Right lobe of liver (tissue), 6 donors: Measurements from ENCODE around the gene RAD18. TPM values are rescaled to one million over a fixed set of nuclear protein-coding genes. Genes with fewer than 3 reads are reported as not detected.

Experiments used
- ATAC-seq, 4 donors: fragments of 200-7000 bp; cut with Tn5 transposase; one replicate each; pipeline ENCODE4 v1.9.1; 2020; ENCODE audit warnings: mild to moderate bottlenecking in 4 of 4, moderate library complexity in 4 of 4
- DNase-seq, 3 donors: peaks; one replicate each; pipeline ENCODE4 v3.0.0-alpha.2; 2020
- H3K27ac ChIP-seq, 3 donors: fragments of 200-600 bp; one replicate each; pipeline ENCODE4 v1.8.0; 2022
- H3K27me3 ChIP-seq, 2 donors: fragments of 200-600 bp; one replicate each; pipeline ENCODE4 v1.8.0; 2022
- H3K36me3 ChIP-seq, 4 donors: fragments of 200-600 bp; sonication (generic) in 1 of 4; one replicate each; pipeline versions ENCODE4 v1.5.1 to v1.8.0; 2017 to 2022; ENCODE audit warnings: control low read depth in 1 of 4
- H3K4me1 ChIP-seq, 4 donors: fragments of 200-600 bp; sonication (generic) in 1 of 4; one replicate each; pipeline versions ENCODE4 v1.5.1 to v1.8.0; 2017 to 2022; ENCODE audit warnings: control low read depth in 1 of 4
- H3K4me3 ChIP-seq, 3 donors: fragments of 200-600 bp; one replicate each; pipeline ENCODE4 v1.8.0; 2022
- H3K9me3 ChIP-seq, 4 donors: fragments of 200-600 bp; sonication (generic) in 1 of 4; one replicate each; pipeline versions ENCODE4 v1.5.1 to v1.8.0; 2017 to 2022; ENCODE audit warnings: control low read depth in 1 of 4
- POLR2A ChIP-seq: fragments of 450-650 bp; IDR thresholded peaks from one replicate; pipeline ENCODE4 v1.6.1; 2017; ENCODE audit warnings: antibody characterized with exemption, mild to moderate bottlenecking
- WGBS: methylation state at CpG from one replicate; pipeline ENCODE4 v1.1.6; 2018; ENCODE audit warnings: low coverage, low lambda C conversion rate; ENCODE audit not compliant: insufficient coverage; ENCODE audit errors: missing lambda C conversion rate; 5-methylcytosine and 5-hydroxymethylcytosine counted together
- intact Hi-C, 2 donors: fragments of 100-400 bp; cut with DNase I; formaldehyde crosslinking; loops; one replicate each; pipeline versions ENCODE4 v1.11.2 to v1.14.1; 2022
- total RNA-seq, 6 experiments: library from RNA; depleted of rRNA in 2 of 6; stranded (reverse); fragments of >200 nt in 2 of 6; fragmentation: NEBNext Ultra II Directional in 3 of 6; extraction: Animal tissue kit (Norgen Biotek cat#: 25700) in 3 of 6; gene quantifications; one replicate each; pipeline versions ENCODE4 v1.1.0 to v1.2.4, GENCODE V29; 2016 to 2023
- TF ChIP-seq, protein P1 (sequence below), 4 donors: fragments of 200-600 bp in 3 of 4; fragments of 450-650 bp in 1 of 4; IDR thresholded peaks; one replicate each; pipeline versions ENCODE4 v1.5.1 to v1.8.0; 2016 to 2022; ENCODE audit warnings: antibody characterized with exemption in 4 of 4, mild to moderate bottlenecking in 2 of 4
- donor health status: DM: no; HTN: yes; CAD: no.
- donor health status: DM: no; HTN: no; CAD: no.
- donor health status: DM: no; HTN: no; CAD: no.
- donor health status: DM: no; HTN: yes; CAD: no.
- donor health status: DM: no; HTN: yes; CAD: no.

RAD18 gene
- total RNA-seq, 6 experiments from 2014 or later: 1.9 to 5.1 (median 4.3) TPM

- peak in 1 of 4 donors; percentile 38 for ATAC-seq
These were observed 93.7 kb downstream of the RAD18 start for GRCh38 chr3:8869613-8870012.

DNA sequence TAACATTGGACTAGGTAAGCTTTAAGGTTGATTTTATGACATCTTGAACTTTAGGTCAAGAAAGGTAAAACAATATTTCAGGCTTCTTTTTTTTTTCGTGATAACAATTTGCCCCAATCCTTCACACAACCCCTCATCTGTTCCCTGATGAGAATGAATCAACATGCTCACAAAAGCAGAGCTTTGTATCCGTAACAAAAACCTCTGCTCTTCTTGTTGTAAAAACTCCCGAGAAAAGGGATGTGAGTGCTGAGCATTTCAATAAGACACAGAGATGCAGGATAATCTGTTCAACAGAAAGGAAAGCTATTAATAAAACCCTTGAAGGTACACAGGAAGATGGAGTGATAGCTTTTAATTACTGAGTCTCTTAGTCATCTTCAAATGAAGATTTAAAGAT, 94.3 kb downstream of the RAD18 start:
- ATAC-seq: no peak
- H3K36me3 ChIP-seq: no peaks in the 10 kb centered on the region
- no peaks in the 10 kb centered on the region for H3K9me3 ChIP-seq
- no peak overlapping the region for H3K27ac ChIP-seq
- H3K4me1 ChIP-seq: no peaks in the 10 kb centered on the region
- intact Hi-C loops: no loop called here
- H3K4me3 ChIP-seq: no peak overlapping the region
- no peak for DNase-seq
- TF ChIP-seq, protein P1, sequence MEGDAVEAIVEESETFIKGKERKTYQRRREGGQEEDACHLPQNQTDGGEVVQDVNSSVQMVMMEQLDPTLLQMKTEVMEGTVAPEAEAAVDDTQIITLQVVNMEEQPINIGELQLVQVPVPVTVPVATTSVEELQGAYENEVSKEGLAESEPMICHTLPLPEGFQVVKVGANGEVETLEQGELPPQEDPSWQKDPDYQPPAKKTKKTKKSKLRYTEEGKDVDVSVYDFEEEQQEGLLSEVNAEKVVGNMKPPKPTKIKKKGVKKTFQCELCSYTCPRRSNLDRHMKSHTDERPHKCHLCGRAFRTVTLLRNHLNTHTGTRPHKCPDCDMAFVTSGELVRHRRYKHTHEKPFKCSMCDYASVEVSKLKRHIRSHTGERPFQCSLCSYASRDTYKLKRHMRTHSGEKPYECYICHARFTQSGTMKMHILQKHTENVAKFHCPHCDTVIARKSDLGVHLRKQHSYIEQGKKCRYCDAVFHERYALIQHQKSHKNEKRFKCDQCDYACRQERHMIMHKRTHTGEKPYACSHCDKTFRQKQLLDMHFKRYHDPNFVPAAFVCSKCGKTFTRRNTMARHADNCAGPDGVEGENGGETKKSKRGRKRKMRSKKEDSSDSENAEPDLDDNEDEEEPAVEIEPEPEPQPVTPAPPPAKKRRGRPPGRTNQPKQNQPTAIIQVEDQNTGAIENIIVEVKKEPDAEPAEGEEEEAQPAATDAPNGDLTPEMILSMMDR (IDR thresholded peaks at IDR 0.05): no peak
- TF ChIP-seq POLR2A: no peak
- no peaks in the 10 kb centered on the region for H3K27me3 ChIP-seq
- 75% methylated on average over 3 of the region's 3 CpGs for WGBS

More at GRCh38 chr3:8869613-8870012, 93.7 kb downstream of the RAD18 start:
- 83% methylated on average over 1 of the region's 2 CpGs for WGBS
- H3K36me3 ChIP-seq: no peaks in the 10 kb centered on the region
- no peaks in the 10 kb centered on the region for H3K27me3 ChIP-seq
- no peak overlapping the region for H3K4me3 ChIP-seq
- H3K4me1 ChIP-seq: no peaks in the 10 kb centered on the region
- intact Hi-C loops: no loop called here
- H3K9me3 ChIP-seq: no peaks in the 10 kb centered on the region
- H3K27ac ChIP-seq: no peak overlapping the region
- no peak for TF ChIP-seq POLR2A
- TF ChIP-seq, protein P1 (IDR thresholded peaks at IDR 0.05): no peak
- DNase-seq: no peak

GRCh38 chr3:8867646-8868045, 95.6 kb downstream of the RAD18 start:
- Histone ChIP-seq H3K9me3 (no peaks in the 10 kb centered on the region), H3K27ac (no peak overlapping the region), H3K36me3 (no peaks in the 10 kb centered on the region), H3K4me3 (no peak overlapping the region), H3K27me3 (no peaks in the 10 kb centered on the region), H3K4me1 (no peaks in the 10 kb centered on the region)
- DNase-seq: no peak
- intact Hi-C loops: no loop called here
- TF ChIP-seq POLR2A: no peak
- TF ChIP-seq, protein P1 (IDR thresholded peaks at IDR 0.05): no peak
- ATAC-seq: no peak
- WGBS: 70% methylated on average over 2 of the region's 3 CpGs

DNA sequence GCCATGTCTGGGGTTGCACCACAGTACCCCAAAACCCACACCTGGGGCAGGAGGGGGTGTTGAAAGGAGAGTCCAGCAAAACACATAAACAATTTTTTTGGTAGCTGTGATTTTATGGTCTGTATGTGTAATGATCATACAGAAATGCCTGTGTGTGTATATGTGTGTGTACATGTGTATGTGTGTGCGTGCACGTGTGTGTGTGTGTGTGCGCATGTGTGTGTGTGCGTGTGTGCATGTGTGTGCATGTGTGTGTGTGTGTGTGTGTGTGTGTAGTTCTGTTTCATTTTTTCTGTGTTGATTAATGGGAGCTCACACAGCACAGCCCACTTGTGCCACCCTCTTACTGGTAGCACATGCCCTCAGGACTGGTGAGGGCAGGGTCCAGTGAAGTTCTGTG, 97.6 kb downstream of the RAD18 start:
- intact Hi-C loops: no loop called here
- Histone ChIP-seq H3K36me3 (no peaks in the 10 kb centered on the region), H3K9me3 (no peaks in the 10 kb centered on the region), H3K27ac (no peak overlapping the region), H3K4me1 (no peaks in the 10 kb centered on the region), H3K4me3 (no peak overlapping the region), H3K27me3 (no peaks in the 10 kb centered on the region)
- 60% methylated on average over 1 of the region's 4 CpGs for WGBS
- no peak for ATAC-seq
- TF ChIP-seq, protein P1 (IDR thresholded peaks at IDR 0.05): no peak
- no peak for DNase-seq
